ENCODE results near the gene KCNAB1.

DNA sequence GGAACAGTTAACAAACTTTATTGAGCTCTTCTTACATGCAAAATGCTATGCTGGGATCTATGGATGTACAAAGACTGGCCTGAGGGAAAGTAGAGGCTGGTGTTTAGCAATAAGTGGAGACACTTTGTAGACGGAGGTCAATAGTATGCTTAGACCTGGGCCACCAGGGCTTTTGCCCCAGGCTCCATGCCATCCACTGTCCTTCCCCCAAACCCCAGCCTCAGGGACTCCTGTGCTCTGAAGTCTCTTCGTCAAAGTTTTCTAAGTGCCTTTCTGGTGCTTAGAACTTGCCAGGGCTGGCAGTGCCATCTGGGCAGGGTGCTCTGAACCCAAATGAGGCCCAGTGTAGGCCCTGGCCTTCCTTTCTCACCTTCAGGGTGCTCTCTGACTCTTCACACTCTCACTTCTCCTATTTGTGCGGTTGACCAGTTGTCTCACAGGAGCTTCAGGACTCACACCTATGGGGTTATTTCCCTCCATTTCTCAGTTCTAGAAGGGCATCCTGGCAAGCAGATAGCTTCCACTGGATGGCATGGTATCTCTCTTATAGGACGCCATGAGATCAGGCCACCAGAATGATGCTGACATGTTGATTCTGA lies 21.8 kb upstream of the KCNAB1 start:
- no peak for TF ChIP-seq BACH1 (IDR thresholded peaks at IDR 0.05; ENCODE audit: borderline replicate concordance)
- no peak for TF ChIP-seq KLF5 (IDR thresholded peaks at IDR 0.05; ENCODE audit: partially characterized antibody)
- TF ChIP-seq RAD21 (IDR thresholded peaks at IDR 0.05; ENCODE audit: insufficient read depth, low read depth, low read length) = no peak
- TF ChIP-seq MTA2 (IDR thresholded peaks at IDR 0.05; ENCODE audit: low read depth) = no peak
- TF ChIP-seq NFIC (IDR thresholded peaks at IDR 0.05; ENCODE audit: low read depth, low read length) = no peak
